SKM-1 (cell line): ENCODE data around the gene BSG.
"Not testable (repeated sequence)": the region's sequence is repeated elsewhere in the genome, so short reads cannot be mapped to it uniquely, and the experiment has no call there.

Experiments
- DNase-seq: peaks from one replicate; lab custom pipeline; 2025; ENCODE audit not compliant: unreplicated experiment; lab: John Stamatoyannopoulos, UW

BSG gene

GRCh38 chr19:619286-620002 lies 47.0 kb downstream of the BSG start:
- no peak for DNase-seq

- DNase-seq = no peak
Observed at GRCh38 chr19:620166-620862, 47.9 kb downstream of the BSG start.

GRCh38 chr19:621191-621590 lies 48.8 kb downstream of the BSG start:
- DNase-seq = not testable (repeated sequence)

GRCh38 chr19:621819-622218 lies 49.4 kb downstream of the BSG start:
- DNase-seq = no peak

GRCh38 chr19:622666-623065 lies 50.3 kb downstream of the BSG start:
- DNase-seq = no peak

GRCh38 chr19:623175-623916 lies 51.0 kb downstream of the BSG start:
- no peak for DNase-seq

GRCh38 chr19:623974-624373 lies 51.6 kb downstream of the BSG start:
- DNase-seq = no peak

- DNase-seq = no peak
Observed at GRCh38 chr19:624433-625109, 52.2 kb downstream of the BSG start.

GRCh38 chr19:625257-625656 lies 52.9 kb downstream of the BSG start:
- DNase-seq = no peak

GRCh38 chr19:626566-626965 lies 54.2 kb downstream of the BSG start:
- DNase-seq = not testable (repeated sequence)

GRCh38 chr19:628168-628567 lies 55.8 kb downstream of the BSG start:
- DNase-seq = no peak

GRCh38 chr19:629515-629914 lies 57.1 kb downstream of the BSG start:
- DNase-seq = not testable (repeated sequence)

GRCh38 chr19:629961-630714 lies 57.7 kb downstream of the BSG start:
- DNase-seq = no peak

GRCh38 chr19:632579-633067 lies 60.2 kb downstream of the BSG start:
- DNase-seq = peak; percentile 4
